HFFc6 (cell line): Measurements from ENCODE around the gene HS3ST4. TPM values are rescaled to one million over a fixed set of nuclear protein-coding genes. Genes with fewer than 3 reads are reported as not detected.

Experiments used
- DNase-seq: peaks from one replicate; pipeline ENCODE4 v3.0.0-alpha.2; 2018
- H3K27ac Mint-ChIP-seq: 2 replicates; pipeline ENCODE4 v1.8.0; 2020; ENCODE audit warnings: mild to moderate bottlenecking, mixed read lengths
- H3K27me3 Mint-ChIP-seq: 2 replicates; pipeline ENCODE4 v1.8.0; 2021; ENCODE audit warnings: mild to moderate bottlenecking, moderate library complexity, mixed read lengths; ENCODE audit not compliant: insufficient read depth
- H3K36me3 Mint-ChIP-seq: 2 replicates; pipeline ENCODE4 v1.8.0; 2021; ENCODE audit warnings: low read depth, mixed read lengths
- H3K4me1 Mint-ChIP-seq: 2 replicates; pipeline ENCODE4 v1.8.0; 2020; ENCODE audit warnings: low read depth, mixed read lengths
- H3K4me3 Mint-ChIP-seq: 2 replicates; pipeline ENCODE4 v1.8.0; 2020; ENCODE audit warnings: mild to moderate bottlenecking, moderate library complexity, mixed read lengths
- H3K9me3 Mint-ChIP-seq: 2 replicates; pipeline ENCODE4 v1.8.0; 2020; ENCODE audit warnings: mild to moderate bottlenecking, mixed read lengths
- total RNA-seq, 6 experiments: library from RNA; stranded (reverse); fragmentation: NEBNext Ultra II Directional; extraction: Animal tissue kit (Norgen Biotek cat#: 25700); gene quantifications; 2 replicates in 1 of 6; 3 replicates in 5 of 6; pipeline ENCODE4 v1.2.3, GENCODE V29; 2021
- TF ChIP-seq, protein P1 (sequence below): fragments of 200-600 bp; sonication (generic); IDR thresholded peaks from 2 replicates; pipeline ENCODE4 v1.5.0; 2021; ENCODE audit warnings: antibody characterized with exemption, mild to moderate bottlenecking

Gene HS3ST4
- total RNA-seq, 6 experiments from 2014 or later, result not detected

DNA sequence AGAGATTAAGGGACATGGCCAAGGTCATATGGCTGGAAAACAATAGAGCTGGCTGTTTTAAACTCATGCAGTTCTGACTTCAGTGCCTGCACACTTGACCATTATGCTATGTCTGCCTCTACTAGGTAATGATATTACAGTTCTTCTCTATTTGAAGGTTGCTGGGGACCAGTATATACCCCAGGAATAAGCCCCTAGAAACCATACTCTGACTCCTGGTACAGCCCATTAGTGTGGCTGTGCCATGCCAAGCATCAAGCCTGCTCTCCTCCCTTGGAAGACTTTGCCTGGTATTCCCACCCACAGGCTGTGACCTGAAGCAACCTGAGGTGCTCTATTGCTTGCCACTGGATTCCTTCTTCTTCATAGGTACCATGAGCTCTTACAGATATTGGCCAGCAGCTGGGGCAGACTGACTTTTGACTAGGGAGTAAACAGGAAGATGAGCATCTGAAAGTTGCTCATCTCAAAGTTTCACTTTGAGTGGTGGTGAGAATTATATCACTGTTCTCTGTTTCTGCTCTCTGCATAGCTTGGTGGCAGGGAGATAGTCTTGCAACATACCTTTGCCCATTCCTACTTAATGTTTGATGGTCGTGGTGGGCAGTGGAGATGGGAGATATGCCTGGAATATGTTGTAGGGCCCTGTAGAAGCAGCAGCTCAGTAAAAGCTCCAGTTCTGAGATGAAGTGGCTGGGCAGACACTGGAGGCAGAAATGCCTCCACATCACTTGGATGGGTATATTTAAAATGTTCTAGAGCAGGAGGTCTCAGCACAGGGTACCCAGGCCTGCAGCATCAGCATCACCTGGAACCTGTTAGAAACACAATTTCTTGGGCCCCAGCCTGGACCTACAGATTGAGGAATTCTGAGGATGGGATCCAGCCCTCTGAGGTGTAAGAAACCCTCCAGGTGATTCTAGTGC, 274.7 kb downstream of the HS3ST4 start:
- H3K27ac Mint-ChIP-seq, result no peak overlapping the region
- 0 out of 2 replicates have a peak, but pooled peaks cover 5% of the 10 kb centered on the region for H3K36me3 Mint-ChIP-seq
- H3K27me3 Mint-ChIP-seq, result peaks cover 1% of the 10 kb centered on the region; the same call in 1 of the 2 replicates
- H3K9me3 Mint-ChIP-seq, result peaks cover 29% of the 10 kb centered on the region
- no peak overlapping the region for H3K4me3 Mint-ChIP-seq
- TF ChIP-seq, protein P1, sequence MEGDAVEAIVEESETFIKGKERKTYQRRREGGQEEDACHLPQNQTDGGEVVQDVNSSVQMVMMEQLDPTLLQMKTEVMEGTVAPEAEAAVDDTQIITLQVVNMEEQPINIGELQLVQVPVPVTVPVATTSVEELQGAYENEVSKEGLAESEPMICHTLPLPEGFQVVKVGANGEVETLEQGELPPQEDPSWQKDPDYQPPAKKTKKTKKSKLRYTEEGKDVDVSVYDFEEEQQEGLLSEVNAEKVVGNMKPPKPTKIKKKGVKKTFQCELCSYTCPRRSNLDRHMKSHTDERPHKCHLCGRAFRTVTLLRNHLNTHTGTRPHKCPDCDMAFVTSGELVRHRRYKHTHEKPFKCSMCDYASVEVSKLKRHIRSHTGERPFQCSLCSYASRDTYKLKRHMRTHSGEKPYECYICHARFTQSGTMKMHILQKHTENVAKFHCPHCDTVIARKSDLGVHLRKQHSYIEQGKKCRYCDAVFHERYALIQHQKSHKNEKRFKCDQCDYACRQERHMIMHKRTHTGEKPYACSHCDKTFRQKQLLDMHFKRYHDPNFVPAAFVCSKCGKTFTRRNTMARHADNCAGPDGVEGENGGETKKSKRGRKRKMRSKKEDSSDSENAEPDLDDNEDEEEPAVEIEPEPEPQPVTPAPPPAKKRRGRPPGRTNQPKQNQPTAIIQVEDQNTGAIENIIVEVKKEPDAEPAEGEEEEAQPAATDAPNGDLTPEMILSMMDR, result no peak
- H3K4me1 Mint-ChIP-seq, result no peaks in the 10 kb centered on the region
- DNase-seq, result no peak

DNA sequence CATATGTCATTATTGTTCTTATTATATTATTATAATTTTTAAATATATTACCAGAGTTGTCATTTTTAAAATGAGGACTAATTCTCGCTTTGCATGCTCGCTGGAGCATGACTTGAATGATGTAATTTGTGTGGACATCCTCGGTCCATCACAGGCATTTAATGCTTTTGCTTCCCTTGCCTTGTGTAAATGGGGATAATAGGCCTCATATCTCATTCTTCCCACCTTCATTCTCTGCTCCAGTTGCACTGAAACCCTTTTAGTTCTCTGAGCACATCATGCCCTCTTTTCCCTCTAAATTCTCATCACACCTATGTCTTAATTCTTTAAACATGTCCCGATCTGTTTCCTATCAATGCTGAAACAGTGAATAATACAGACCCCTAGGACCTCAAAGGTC, 285.4 kb downstream of the HS3ST4 start:
- DNase-seq, result no peak
- TF ChIP-seq, protein P1, result no peak
- Mint-ChIP-seq H3K4me3 (no peak overlapping the region), H3K27me3 (no peaks in the 10 kb centered on the region; the same call in none of the 2 replicates), H3K9me3 (peaks cover 47% of the 10 kb centered on the region), H3K27ac (no peak overlapping the region), H3K4me1 (no peaks in the 10 kb centered on the region), H3K36me3 (peaks cover 4% of the 10 kb centered on the region; the same call in 1 of the 2 replicates)

DNA sequence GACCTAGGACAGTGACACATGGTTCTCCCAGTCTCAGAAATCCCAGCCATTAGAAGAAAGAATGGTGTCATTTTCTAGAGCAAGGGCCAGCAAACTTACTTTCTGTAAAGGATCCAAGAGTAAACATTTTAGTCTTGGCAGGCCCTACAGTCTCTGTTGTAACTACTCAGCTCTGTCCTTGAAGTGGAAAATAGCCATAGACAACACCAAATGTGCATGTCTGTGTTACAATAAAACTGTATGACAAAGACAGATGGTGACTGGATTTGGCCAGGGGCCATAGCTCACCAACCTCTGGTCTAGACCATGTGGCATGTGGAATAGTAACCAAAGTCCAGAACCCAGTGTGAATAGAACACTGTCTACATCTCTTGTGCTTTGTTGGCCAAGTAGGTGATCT, 286.5 kb downstream of the HS3ST4 start:
- H3K9me3 Mint-ChIP-seq, result peaks cover 54% of the 10 kb centered on the region

DNA sequence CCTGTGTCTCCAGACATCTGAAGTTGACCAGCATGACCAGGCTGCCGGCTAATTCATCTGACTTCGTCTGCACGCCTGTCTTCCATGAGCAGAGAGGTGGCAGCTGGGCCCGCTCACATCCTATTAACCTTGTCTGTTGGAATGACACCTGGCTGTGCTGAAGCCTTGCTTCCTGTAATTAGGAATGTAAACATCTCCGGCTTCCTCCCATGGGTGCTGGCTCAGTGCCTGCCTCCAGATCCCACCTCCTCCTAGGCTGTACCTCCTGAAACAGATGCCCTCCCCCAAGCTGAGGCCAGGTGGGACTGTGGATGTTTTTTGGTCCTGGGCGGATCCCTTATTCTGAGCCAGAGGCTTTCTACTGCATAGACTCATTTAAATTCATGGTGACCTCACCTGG, 296.3 kb downstream of the HS3ST4 start:
- H3K4me1 Mint-ChIP-seq, result no peaks in the 10 kb centered on the region
- no peak for DNase-seq
- H3K36me3 Mint-ChIP-seq, result 0 out of 2 replicates have a peak, but pooled peaks cover 4% of the 10 kb centered on the region
- H3K27me3 Mint-ChIP-seq, result no peaks in the 10 kb centered on the region
- H3K9me3 Mint-ChIP-seq, result peaks cover 31% of the 10 kb centered on the region
- no peak overlapping the region for H3K4me3 Mint-ChIP-seq
- no peak overlapping the region for H3K27ac Mint-ChIP-seq
- TF ChIP-seq, protein P1, result no peak

More for the DNA sequence above, 286.5 kb downstream of the HS3ST4 start:
- Mint-ChIP-seq H3K27me3 (no peaks in the 10 kb centered on the region; the same call in 1 of the 2 replicates), H3K4me3 (no peak overlapping the region), H3K4me1 (no peaks in the 10 kb centered on the region), H3K36me3 (peaks cover 4% of the 10 kb centered on the region; the same call in 1 of the 2 replicates), H3K27ac (no peak overlapping the region)
- TF ChIP-seq, protein P1, result no peak
- DNase-seq, result no peak

DNA sequence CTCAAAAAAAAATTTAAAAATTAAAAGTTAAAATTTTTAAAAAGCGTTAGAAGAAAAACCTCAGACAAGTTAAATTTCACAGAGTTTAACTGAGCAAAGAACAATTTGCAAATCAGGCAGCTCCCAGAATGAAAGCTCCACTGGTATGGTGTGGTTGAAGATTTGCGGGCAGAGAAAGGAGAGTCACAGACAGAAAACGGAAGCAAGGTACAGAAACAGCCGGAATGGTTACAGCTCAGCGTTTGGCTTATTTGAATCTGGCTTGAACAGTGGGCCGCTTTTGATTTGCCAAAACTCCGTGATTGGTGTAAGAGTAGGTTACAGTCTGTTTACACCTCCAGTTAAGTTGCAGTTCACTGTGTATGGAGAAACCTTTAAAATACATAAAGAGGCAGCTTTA, 297.1 kb downstream of the HS3ST4 start:
- H3K27ac Mint-ChIP-seq, result no peak overlapping the region
- H3K9me3 Mint-ChIP-seq, result peaks cover 31% of the 10 kb centered on the region
- no peaks in the 10 kb centered on the region for H3K27me3 Mint-ChIP-seq
- H3K4me1 Mint-ChIP-seq, result no peaks in the 10 kb centered on the region
- 0 out of 2 replicates have a peak, but pooled peaks cover 4% of the 10 kb centered on the region for H3K36me3 Mint-ChIP-seq
- H3K4me3 Mint-ChIP-seq, result no peak overlapping the region
- TF ChIP-seq, protein P1, result no peak
- DNase-seq, result no peak
